Hepatocyte (in vitro differentiated cells): Measurements from ENCODE around the gene NGLY1. TPM values are rescaled to one million over a fixed set of nuclear protein-coding genes. Genes with fewer than 3 reads are reported as not detected.

ENCODE experiments used
- DNase-seq: peaks from one replicate; pipeline ENCODE4 v3.0.0-alpha.2; 2016; ENCODE audit warnings: low spot score
- H2AFZ ChIP-seq: fragments of 200-600 bp; sonication (generic); 2 replicates; pipeline ENCODE4 v1.6.0; 2016; ENCODE audit warnings: antibody characterized with exemption, mild to moderate bottlenecking
- H3K27ac ChIP-seq: fragments of 200-600 bp; sonication (generic); 2 replicates; pipeline ENCODE4 v1.5.1; 2016; ENCODE audit warnings: mild to moderate bottlenecking
- H3K27me3 ChIP-seq: fragments of 200-600 bp; sonication (generic); 2 replicates; pipeline ENCODE4 v1.6.1; 2016
- H3K36me3 ChIP-seq: fragments of 200-600 bp; sonication (generic); replicated peaks from 2 replicates; pipeline ENCODE4 v1.5.1; 2016; ENCODE audit warnings: low read depth; ENCODE audit not compliant: insufficient read depth
- H3K4me1 ChIP-seq: fragments of 200-600 bp; sonication (generic); 2 replicates; pipeline ENCODE4 v1.5.1; 2016; ENCODE audit warnings: mild to moderate bottlenecking, moderate library complexity; ENCODE audit not compliant: insufficient read depth
- H3K4me2 ChIP-seq: fragments of 200-600 bp; sonication (generic); 2 replicates; pipeline ENCODE4 v1.6.0; 2016
- H3K4me3 ChIP-seq: fragments of 200-600 bp; sonication (generic); 2 replicates; pipeline ENCODE4 v1.5.1; 2016; ENCODE audit warnings: mild to moderate bottlenecking
- H3K79me2 ChIP-seq: fragments of 200-600 bp; sonication (generic); 2 replicates; pipeline ENCODE4 v1.6.0; 2017; ENCODE audit warnings: mild to moderate bottlenecking
- H3K9me2 ChIP-seq: fragments of 200-600 bp; sonication (generic); replicated peaks from 2 replicates; pipeline ENCODE4 v1.6.0; 2017; ENCODE audit warnings: mild to moderate bottlenecking; ENCODE audit not compliant: insufficient read depth
- H3K9me3 ChIP-seq: fragments of 200-600 bp; sonication (generic); 2 replicates; pipeline ENCODE4 v1.5.1; 2016; ENCODE audit warnings: low read depth, mild to moderate bottlenecking
- H4K20me1 ChIP-seq: fragments of 200-600 bp; sonication (generic); 2 replicates; pipeline ENCODE4 v1.6.0; 2016; ENCODE audit warnings: mild to moderate bottlenecking; ENCODE audit not compliant: insufficient read depth, poor library complexity, severe bottlenecking
- EZH2 ChIP-seq: fragments of 200-600 bp; sonication (generic); IDR thresholded peaks from 2 replicates; pipeline ENCODE4 v1.6.1; 2016; ENCODE audit warnings: antibody characterized with exemption, mild to moderate bottlenecking, borderline replicate concordance
- EZH2phosphoT487 ChIP-seq: fragments of 200-600 bp; sonication (generic); IDR thresholded peaks from one replicate; pipeline ENCODE4 v1.6.1; 2018; ENCODE audit warnings: antibody characterized with exemption, mild to moderate bottlenecking, low read depth, moderate library complexity; ENCODE audit not compliant: unreplicated experiment, severe bottlenecking
- WGBS: methylation state at CpG from one replicate; pipeline ENCODE4 v1.1.6; 2016; ENCODE audit warnings: low lambda C conversion rate; ENCODE audit errors: missing lambda C conversion rate; 5-methylcytosine and 5-hydroxymethylcytosine counted together
- polyA plus RNA-seq: library from polyadenylated mRNA; unstranded; fragments of >200 nt; fragmentation: Nextera tagmentation; extraction: Ambion mirVana; gene quantifications from 2 replicates; pipeline ENCODE4 v1.2.1, GENCODE V29; 2016
- total RNA-seq: library from RNA; depleted of rRNA; stranded (reverse); fragments of >200 nt; gene quantifications from 2 replicates; pipeline ENCODE4 v1.2.3, GENCODE V29; 2014
- TF ChIP-seq, protein P1 (sequence below): fragments of 200-600 bp; sonication (generic); IDR thresholded peaks from 2 replicates; pipeline ENCODE4 v1.5.1; 2016; ENCODE audit warnings: antibody characterized with exemption, mild to moderate bottlenecking; ENCODE audit not compliant: poor library complexity

The NGLY1 gene
- total and polyA plus RNA-seq, 2 experiments from 2014 or later, result 32.7 to 34.7 TPM

- no peaks in the 10 kb centered on the region for H3K27me3 ChIP-seq
- WGBS, result no CpG with 5 or more reads among the region's 2 CpGs
- no peak overlapping the region for H2AFZ ChIP-seq
- H3K9me3 ChIP-seq, result no peaks in the 10 kb centered on the region
- no peaks in the 10 kb centered on the region for H3K4me1 ChIP-seq
- DNase-seq, result no peak
- no peak for TF ChIP-seq EZH2
- TF ChIP-seq EZH2phosphoT487, result no peak
- TF ChIP-seq, protein P1, sequence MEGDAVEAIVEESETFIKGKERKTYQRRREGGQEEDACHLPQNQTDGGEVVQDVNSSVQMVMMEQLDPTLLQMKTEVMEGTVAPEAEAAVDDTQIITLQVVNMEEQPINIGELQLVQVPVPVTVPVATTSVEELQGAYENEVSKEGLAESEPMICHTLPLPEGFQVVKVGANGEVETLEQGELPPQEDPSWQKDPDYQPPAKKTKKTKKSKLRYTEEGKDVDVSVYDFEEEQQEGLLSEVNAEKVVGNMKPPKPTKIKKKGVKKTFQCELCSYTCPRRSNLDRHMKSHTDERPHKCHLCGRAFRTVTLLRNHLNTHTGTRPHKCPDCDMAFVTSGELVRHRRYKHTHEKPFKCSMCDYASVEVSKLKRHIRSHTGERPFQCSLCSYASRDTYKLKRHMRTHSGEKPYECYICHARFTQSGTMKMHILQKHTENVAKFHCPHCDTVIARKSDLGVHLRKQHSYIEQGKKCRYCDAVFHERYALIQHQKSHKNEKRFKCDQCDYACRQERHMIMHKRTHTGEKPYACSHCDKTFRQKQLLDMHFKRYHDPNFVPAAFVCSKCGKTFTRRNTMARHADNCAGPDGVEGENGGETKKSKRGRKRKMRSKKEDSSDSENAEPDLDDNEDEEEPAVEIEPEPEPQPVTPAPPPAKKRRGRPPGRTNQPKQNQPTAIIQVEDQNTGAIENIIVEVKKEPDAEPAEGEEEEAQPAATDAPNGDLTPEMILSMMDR, result no peak
- H3K4me2 ChIP-seq, result no peak overlapping the region
- no peaks in the 10 kb centered on the region for H3K9me2 ChIP-seq
- H3K79me2 ChIP-seq, result no peaks in the 10 kb centered on the region
- no peak overlapping the region for H3K4me3 ChIP-seq
- H3K36me3 ChIP-seq, result no peaks in the 10 kb centered on the region
- no peak overlapping the region for H3K27ac ChIP-seq
- H4K20me1 ChIP-seq, result no peaks in the 10 kb centered on the region
These were observed 104.1 kb downstream of the NGLY1 start for GRCh38 chr3:25679166-25679565.

GRCh38 chr3:25678581-25678980, 104.7 kb downstream of the NGLY1 start:
- no peak for DNase-seq
- Histone ChIP-seq H3K4me1 (no peaks in the 10 kb centered on the region), H3K36me3 (no peaks in the 10 kb centered on the region), H4K20me1 (no peaks in the 10 kb centered on the region), H3K9me2 (no peaks in the 10 kb centered on the region), H2AFZ (no peak overlapping the region), H3K79me2 (no peaks in the 10 kb centered on the region), H3K4me3 (no peak overlapping the region), H3K4me2 (no peak overlapping the region), H3K27ac (no peak overlapping the region), H3K9me3 (no peaks in the 10 kb centered on the region), H3K27me3 (no peaks in the 10 kb centered on the region)
- TF ChIP-seq EZH2phosphoT487, result no peak
- no peak for TF ChIP-seq EZH2
- TF ChIP-seq, protein P1, result no peak

- TF ChIP-seq EZH2phosphoT487 (no peak), EZH2 (no peak)
- TF ChIP-seq, protein P1, result no peak
- H3K4me2 ChIP-seq, result peak overlapping the region; percentile 13
- H3K9me2 ChIP-seq, result no peaks in the 10 kb centered on the region
- H3K27ac ChIP-seq, result no peak overlapping the region
- no peak overlapping the region for H2AFZ ChIP-seq
- no peak overlapping the region for H3K4me3 ChIP-seq
- H3K36me3 ChIP-seq, result no peaks in the 10 kb centered on the region
- DNase-seq, result no peak
- H3K4me1 ChIP-seq, result no peaks in the 10 kb centered on the region
- no peaks in the 10 kb centered on the region for H4K20me1 ChIP-seq
- WGBS, result 59% methylated on average over 2 of the region's 2 CpGs
- H3K9me3 ChIP-seq, result no peaks in the 10 kb centered on the region
- H3K27me3 ChIP-seq, result no peaks in the 10 kb centered on the region
- H3K79me2 ChIP-seq, result no peaks in the 10 kb centered on the region
These were observed 106.1 kb downstream of the NGLY1 start for GRCh38 chr3:25677121-25677520.

DNA sequence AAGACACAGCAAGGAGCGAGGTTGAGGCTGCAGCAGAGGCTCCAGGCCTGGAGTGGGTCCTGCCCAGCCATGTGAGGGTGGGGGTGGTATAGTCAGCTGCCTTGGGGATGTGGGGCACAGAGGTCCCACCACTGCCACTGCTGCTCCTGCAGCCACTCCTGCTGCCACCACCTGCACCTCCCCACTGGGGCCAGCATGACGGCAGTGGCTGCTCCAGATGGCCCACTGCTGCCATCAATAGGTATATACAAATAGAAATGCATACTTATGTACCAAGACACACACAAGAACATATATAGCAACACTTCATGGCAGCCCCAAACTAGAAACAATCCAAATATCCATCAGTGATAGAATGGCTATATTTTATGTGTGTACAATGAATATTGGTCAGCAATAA, 108.6 kb downstream of the NGLY1 start:
- H3K4me1 ChIP-seq, result no peaks in the 10 kb centered on the region
- no peak overlapping the region for H3K27ac ChIP-seq
- no peak overlapping the region for H2AFZ ChIP-seq
- no peaks in the 10 kb centered on the region for H3K27me3 ChIP-seq
- H3K9me2 ChIP-seq, result no peaks in the 10 kb centered on the region
- no peaks in the 10 kb centered on the region for H3K9me3 ChIP-seq
- no peak overlapping the region for H3K4me3 ChIP-seq
- WGBS, result 86% methylated on average over 2 of the region's 2 CpGs
- H3K36me3 ChIP-seq, result no peaks in the 10 kb centered on the region
- no peaks in the 10 kb centered on the region for H4K20me1 ChIP-seq
- no peaks in the 10 kb centered on the region for H3K79me2 ChIP-seq
- TF ChIP-seq EZH2phosphoT487, result no peak
- no peak for TF ChIP-seq EZH2
- TF ChIP-seq, protein P1, result no peak
- H3K4me2 ChIP-seq, result no peak overlapping the region
- no peak for DNase-seq
